ENCODE data around the gene RTL1.
A peak's percentile ranks its signal among the peaks of the same experiment; 100 is the strongest.

Gene RTL1

GRCh38 chr14:100858838-100859220 is 44.7 kb downstream of the RTL1 start:
- Mint-ChIP-seq H3K4me3 (no peak overlapping the region), H3K9me3 (no peaks in the 10 kb centered on the region), H3K4me1 (ENCODE audit: low read depth) (no peaks in the 10 kb centered on the region), H3K36me3 (ENCODE audit: low read depth) (no peaks in the 10 kb centered on the region), H3K27me3 (ENCODE audit: low read depth) (no peaks in the 10 kb centered on the region), H3K27ac (no peak overlapping the region)
- no peak for DNase-seq (ENCODE audit: low spot score)

DNA sequence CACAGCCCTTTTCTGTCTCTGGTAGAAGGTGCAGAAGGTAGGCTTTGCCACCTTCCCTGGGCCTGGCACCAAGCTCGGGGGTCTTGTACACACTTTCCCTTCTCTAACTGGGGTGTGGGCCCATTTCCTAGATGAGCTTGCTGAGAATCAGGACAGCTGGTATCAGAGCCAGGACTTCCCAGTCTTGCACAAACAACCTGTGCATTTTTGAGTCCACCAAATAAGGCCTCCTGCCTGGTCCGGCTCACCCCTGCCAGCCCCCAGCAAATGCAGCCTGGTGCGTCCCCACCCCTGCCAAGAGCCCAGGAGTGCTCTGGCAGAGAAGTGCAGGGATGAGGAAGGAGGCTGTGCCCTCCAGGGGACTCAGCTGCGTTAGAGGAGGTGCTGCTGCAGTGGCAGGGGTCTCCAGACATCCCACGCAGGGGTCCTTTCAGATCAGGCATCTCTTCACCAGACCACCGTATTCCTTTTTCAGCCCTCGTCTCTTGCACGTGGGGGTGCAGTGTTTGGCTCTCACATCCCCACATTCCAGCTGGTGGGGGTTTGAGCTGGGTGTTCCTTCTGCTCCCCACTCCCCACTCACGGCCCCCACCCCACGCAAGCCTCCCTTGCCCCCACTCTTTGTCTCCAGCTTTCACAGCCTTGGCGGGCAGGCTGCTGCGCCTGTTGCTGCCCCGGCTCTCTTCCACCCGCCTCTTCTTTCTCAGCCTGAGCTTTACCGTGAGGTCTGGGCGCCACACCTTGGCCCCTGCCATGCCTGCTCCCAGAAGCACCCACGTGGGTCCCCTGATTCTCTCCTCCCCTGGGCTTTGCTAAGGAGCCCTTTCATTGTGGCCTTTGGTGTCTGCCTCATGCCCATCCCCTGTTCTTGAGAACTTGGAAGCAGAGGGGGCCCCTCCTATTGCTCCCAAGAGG is 45.3 kb downstream of the RTL1 start:
- DNase-seq (ENCODE audit: low spot score) = no peak
- H3K27ac Mint-ChIP-seq = no peak overlapping the region
- H3K4me3 Mint-ChIP-seq = no peak overlapping the region
- no peaks in the 10 kb centered on the region for H3K9me3 Mint-ChIP-seq
- no peaks in the 10 kb centered on the region for H3K36me3 Mint-ChIP-seq (ENCODE audit: low read depth)
- H3K27me3 Mint-ChIP-seq (ENCODE audit: low read depth) = no peaks in the 10 kb centered on the region
- no peaks in the 10 kb centered on the region for H3K4me1 Mint-ChIP-seq (ENCODE audit: low read depth)

DNA sequence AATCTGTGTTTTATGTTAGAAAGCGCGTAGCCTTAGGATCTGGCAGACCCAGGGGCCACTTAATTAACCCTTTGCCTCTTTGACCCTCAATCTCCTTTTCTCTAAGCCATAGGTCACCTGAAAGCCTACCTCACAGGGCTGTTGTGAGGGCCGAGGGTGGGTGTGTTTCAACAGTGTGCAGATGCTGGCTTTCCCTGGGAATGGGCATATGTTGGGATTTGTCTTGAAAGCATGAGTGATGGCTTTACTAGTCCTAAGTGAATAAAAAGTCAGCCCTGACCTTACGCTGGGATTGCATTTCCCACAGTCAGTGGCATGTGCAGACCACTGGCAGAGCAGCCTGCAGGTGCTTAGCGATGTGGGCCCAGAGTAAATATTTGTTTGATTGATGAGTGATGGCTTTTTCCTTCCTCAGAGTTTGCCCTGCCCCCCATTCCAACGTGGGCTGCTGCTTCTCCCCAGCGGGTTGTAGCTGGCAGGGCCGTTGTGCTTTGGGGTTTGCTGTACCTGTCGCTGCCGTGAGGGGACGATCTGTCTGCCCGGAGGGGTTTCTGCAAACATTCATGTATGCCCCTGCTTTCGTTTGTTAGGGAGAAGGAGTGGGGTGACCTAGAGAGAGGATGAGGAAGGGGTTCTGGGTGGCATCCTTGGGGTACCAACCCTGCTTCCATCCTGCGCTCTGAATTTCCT is 46.1 kb downstream of the RTL1 start:
- no peaks in the 10 kb centered on the region for H3K9me3 Mint-ChIP-seq
- H3K4me3 Mint-ChIP-seq = no peak overlapping the region
- no peak for DNase-seq (ENCODE audit: low spot score)
- H3K36me3 Mint-ChIP-seq (ENCODE audit: low read depth) = no peaks in the 10 kb centered on the region
- H3K27me3 Mint-ChIP-seq (ENCODE audit: low read depth) = no peaks in the 10 kb centered on the region
- no peaks in the 10 kb centered on the region for H3K4me1 Mint-ChIP-seq (ENCODE audit: low read depth)
- no peak overlapping the region for H3K27ac Mint-ChIP-seq

GRCh38 chr14:100856056-100856950 is 47.2 kb downstream of the RTL1 start:
- no peaks in the 10 kb centered on the region for H3K4me1 Mint-ChIP-seq (ENCODE audit: low read depth)

GRCh38 chr14:100855256-100855930 is 48.1 kb downstream of the RTL1 start:
- no peaks in the 10 kb centered on the region for H3K36me3 Mint-ChIP-seq (ENCODE audit: low read depth)
- H3K27ac Mint-ChIP-seq = no peak overlapping the region
- peaks cover 1% of the 10 kb centered on the region for H3K4me1 Mint-ChIP-seq (ENCODE audit: low read depth)
- no peaks in the 10 kb centered on the region for H3K9me3 Mint-ChIP-seq
- H3K27me3 Mint-ChIP-seq (ENCODE audit: low read depth) = no peaks in the 10 kb centered on the region
- H3K4me3 Mint-ChIP-seq = no peak overlapping the region
- DNase-seq (ENCODE audit: low spot score) = no peak

More at GRCh38 chr14:100856056-100856950, 47.2 kb downstream of the RTL1 start:
- Mint-ChIP-seq H3K36me3 (ENCODE audit: low read depth) (no peaks in the 10 kb centered on the region), H3K27me3 (ENCODE audit: low read depth) (no peaks in the 10 kb centered on the region), H3K9me3 (no peaks in the 10 kb centered on the region), H3K27ac (no peak overlapping the region), H3K4me3 (no peak overlapping the region)
- no peak for DNase-seq (ENCODE audit: low spot score)

DNA sequence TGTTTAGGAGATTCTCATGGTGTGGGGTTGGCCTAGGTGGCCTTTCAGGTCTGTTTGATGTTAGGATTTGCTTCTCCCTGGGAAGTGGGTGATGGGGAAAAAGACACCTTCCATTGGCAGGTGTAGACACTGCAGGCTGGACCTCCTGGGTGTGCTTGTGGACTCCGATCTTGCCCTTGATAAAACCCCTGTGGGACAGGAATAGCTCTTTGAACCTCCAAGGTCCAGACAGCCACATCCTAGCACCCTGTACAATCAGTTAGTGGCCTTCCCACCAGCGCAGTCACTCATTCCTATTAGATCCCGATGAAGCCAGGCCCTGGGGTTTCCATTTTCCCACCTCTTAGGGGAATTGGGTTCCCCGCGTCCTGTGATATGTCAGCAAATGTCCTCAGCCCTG is 49.1 kb downstream of the RTL1 start:
- no peak overlapping the region for H3K4me3 Mint-ChIP-seq
- no peaks in the 10 kb centered on the region for H3K36me3 Mint-ChIP-seq (ENCODE audit: low read depth)
- H3K9me3 Mint-ChIP-seq = no peaks in the 10 kb centered on the region
- no peak for DNase-seq (ENCODE audit: low spot score)
- H3K4me1 Mint-ChIP-seq (ENCODE audit: low read depth) = peaks cover 1% of the 10 kb centered on the region
- H3K27ac Mint-ChIP-seq = no peak overlapping the region
- H3K27me3 Mint-ChIP-seq (ENCODE audit: low read depth) = no peaks in the 10 kb centered on the region

DNA sequence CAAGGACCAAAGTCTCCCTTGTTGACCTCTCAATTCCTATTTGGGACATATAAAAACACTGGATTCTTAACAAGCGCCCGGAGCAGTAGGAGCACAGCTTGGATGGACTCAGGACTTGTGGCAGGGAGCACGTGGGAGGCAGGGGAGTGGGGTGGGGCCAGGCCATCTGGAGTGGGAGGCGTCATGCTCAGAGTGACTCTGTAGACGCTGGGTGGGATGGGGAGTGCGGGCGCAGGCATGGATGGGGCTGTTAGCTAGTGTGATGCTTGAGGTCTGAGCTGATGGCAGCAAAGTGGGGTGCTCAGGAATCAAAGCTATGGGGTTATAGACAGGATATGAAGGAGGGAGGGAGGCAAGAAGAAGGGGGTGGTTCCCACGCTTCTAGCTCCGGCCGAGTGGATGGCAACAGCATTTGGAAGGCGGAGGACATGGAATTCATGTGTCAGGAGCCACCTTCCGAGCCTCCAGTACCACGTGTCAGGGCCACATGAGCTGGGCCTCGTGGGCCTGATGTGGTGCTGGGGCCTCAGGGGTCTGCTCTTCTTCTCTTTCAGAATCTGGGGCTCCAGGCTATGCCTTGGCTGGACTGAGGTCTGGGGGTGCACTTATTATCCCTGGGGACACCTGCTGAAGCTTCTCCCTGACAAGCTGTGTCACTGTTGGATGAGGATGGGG is 51.4 kb downstream of the RTL1 start:
- no peaks in the 10 kb centered on the region for H3K9me3 Mint-ChIP-seq
- H3K27ac Mint-ChIP-seq = no peak overlapping the region
- no peak for DNase-seq (ENCODE audit: low spot score)
- no peaks in the 10 kb centered on the region for H3K27me3 Mint-ChIP-seq (ENCODE audit: low read depth)
- peaks cover 1% of the 10 kb centered on the region for H3K4me1 Mint-ChIP-seq (ENCODE audit: low read depth)
- no peak overlapping the region for H3K4me3 Mint-ChIP-seq
- no peaks in the 10 kb centered on the region for H3K36me3 Mint-ChIP-seq (ENCODE audit: low read depth)

GRCh38 chr14:100851586-100851916 is 52.0 kb downstream of the RTL1 start:
- Mint-ChIP-seq H3K27me3 (ENCODE audit: low read depth) (no peaks in the 10 kb centered on the region), H3K36me3 (ENCODE audit: low read depth) (no peaks in the 10 kb centered on the region), H3K4me1 (ENCODE audit: low read depth) (peaks cover 1% of the 10 kb centered on the region), H3K4me3 (no peak overlapping the region), H3K27ac (no peak overlapping the region), H3K9me3 (no peaks in the 10 kb centered on the region)
- DNase-seq (ENCODE audit: low spot score) = no peak

GRCh38 chr14:100850841-100851585 is 52.5 kb downstream of the RTL1 start:
- DNase-seq (ENCODE audit: low spot score) = peak; percentile 65
- no peaks in the 10 kb centered on the region for H3K27me3 Mint-ChIP-seq (ENCODE audit: low read depth)
- peaks cover 1% of the 10 kb centered on the region for H3K4me1 Mint-ChIP-seq (ENCODE audit: low read depth)
- no peaks in the 10 kb centered on the region for H3K36me3 Mint-ChIP-seq (ENCODE audit: low read depth)
- H3K4me3 Mint-ChIP-seq = no peak overlapping the region
- no peaks in the 10 kb centered on the region for H3K9me3 Mint-ChIP-seq
- no peak overlapping the region for H3K27ac Mint-ChIP-seq

GRCh38 chr14:100849115-100849781 is 54.3 kb downstream of the RTL1 start:
- Mint-ChIP-seq H3K4me3 (no peak overlapping the region), H3K36me3 (ENCODE audit: low read depth) (no peaks in the 10 kb centered on the region), H3K27me3 (ENCODE audit: low read depth) (no peaks in the 10 kb centered on the region), H3K27ac (no peak overlapping the region), H3K4me1 (ENCODE audit: low read depth) (peaks cover 1% of the 10 kb centered on the region), H3K9me3 (no peaks in the 10 kb centered on the region)
- DNase-seq (ENCODE audit: low spot score) = no peak

DNA sequence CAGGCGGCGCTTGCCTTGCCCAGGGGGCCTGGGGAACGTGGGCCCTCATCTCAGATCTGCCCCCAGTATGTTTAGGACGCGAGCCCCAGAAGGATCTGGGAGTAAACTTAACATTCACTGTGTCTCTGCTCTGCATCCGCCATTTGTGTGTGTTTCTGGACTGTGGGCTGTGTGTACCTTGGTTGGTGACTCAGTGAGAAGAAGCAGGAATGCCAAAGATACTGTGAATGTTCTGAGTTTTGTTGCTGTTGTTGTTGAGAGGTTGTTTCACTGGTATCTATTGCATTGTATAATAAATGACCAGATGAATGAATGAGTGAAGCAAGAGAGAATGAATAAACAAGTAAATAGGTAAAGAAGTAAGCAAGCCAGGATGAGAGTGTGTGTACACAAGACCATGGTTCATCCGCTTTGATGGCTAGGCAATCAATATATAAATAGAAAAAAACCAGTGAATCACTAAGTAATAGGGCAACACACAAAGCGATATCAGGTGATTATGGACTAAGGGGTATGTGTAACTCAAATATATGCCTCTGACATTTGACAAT is 57.1 kb downstream of the RTL1 start:
- Mint-ChIP-seq H3K27me3 (ENCODE audit: low read depth) (no peaks in the 10 kb centered on the region), H3K9me3 (no peaks in the 10 kb centered on the region), H3K36me3 (ENCODE audit: low read depth) (no peaks in the 10 kb centered on the region), H3K4me3 (no peak overlapping the region), H3K27ac (no peak overlapping the region), H3K4me1 (ENCODE audit: low read depth) (peaks cover 1% of the 10 kb centered on the region)
- no peak for DNase-seq (ENCODE audit: low spot score)

- no peaks in the 10 kb centered on the region for H3K4me1 Mint-ChIP-seq (ENCODE audit: low read depth)
- no peak overlapping the region for H3K4me3 Mint-ChIP-seq
- no peaks in the 10 kb centered on the region for H3K36me3 Mint-ChIP-seq (ENCODE audit: low read depth)
- H3K27me3 Mint-ChIP-seq (ENCODE audit: low read depth) = no peaks in the 10 kb centered on the region
- no peak for DNase-seq (ENCODE audit: low spot score)
- no peak overlapping the region for H3K27ac Mint-ChIP-seq
- no peaks in the 10 kb centered on the region for H3K9me3 Mint-ChIP-seq
Measured at GRCh38 chr14:100845341-100845740, 58.2 kb downstream of the RTL1 start.
